Panc1 (cell line): ENCODE results near the gene LPAR2.

Experiments used
- CTCF ChIP-seq: fragments of 450-650 bp; IDR thresholded peaks from 2 replicates; pipeline ENCODE4 v1.5.1; 2017; ENCODE audit warnings: mild to moderate bottlenecking
- POLR2AphosphoS5 ChIP-seq: IDR thresholded peaks from 2 replicates; pipeline ENCODE4 v1.6.1; 2012; ENCODE audit warnings: mild to moderate bottlenecking, low read depth, low read length, moderate library complexity
- TF ChIP-seq, protein P1 (sequence below), 2 experiments: IDR thresholded peaks; 2 replicates each; pipeline ENCODE4 v1.6.1; 2011 to 2012; ENCODE audit warnings: low read depth in 2 of 2, control low read depth in 1 of 2, low read length in 1 of 2, mild to moderate bottlenecking in 1 of 2, moderate library complexity in 1 of 2; ENCODE audit not compliant: insufficient read depth in 1 of 2

DNA sequence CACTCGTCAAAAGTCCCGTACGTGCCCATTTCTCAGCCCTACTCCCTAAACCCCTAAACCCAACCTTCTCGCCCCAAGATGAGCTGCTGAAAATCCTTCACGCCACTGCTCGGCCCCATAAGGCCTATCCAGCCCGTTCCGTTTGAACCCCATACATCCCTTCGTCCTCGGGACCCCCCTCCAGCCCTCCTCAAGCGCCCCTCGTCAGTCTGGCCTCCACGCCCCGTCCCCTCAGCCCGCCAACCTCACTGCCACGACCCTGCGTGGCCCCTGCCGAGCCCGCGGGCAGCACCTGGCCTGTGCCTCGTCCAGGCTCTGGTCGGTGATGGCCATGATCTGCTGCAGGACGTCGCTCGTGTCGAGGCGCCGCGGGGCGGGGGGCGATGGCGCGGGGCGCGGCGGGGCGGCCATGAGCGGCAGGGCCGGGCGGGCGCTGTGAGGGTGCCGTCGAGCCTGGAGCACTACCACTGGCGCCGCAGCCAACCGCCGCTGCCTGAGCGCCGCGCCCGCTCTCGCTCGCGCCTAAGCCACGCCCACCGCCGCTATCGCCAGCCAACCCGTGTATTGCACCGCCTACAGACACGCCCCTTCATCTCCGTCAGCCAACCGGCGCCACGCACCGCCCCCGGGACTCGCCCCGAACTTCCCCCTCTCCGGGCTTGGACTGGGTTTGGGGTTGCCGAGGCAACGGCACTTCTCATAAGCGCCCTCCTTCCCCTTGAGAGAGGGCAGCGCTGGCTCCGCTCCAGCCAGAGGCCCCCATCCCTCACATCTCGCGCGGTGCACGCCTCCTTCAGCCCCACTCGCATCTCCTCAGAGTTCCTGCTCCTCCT, 9.6 kb downstream of the LPAR2 start, which contains the start of gene PBX4:
- TF ChIP-seq, protein P1, sequence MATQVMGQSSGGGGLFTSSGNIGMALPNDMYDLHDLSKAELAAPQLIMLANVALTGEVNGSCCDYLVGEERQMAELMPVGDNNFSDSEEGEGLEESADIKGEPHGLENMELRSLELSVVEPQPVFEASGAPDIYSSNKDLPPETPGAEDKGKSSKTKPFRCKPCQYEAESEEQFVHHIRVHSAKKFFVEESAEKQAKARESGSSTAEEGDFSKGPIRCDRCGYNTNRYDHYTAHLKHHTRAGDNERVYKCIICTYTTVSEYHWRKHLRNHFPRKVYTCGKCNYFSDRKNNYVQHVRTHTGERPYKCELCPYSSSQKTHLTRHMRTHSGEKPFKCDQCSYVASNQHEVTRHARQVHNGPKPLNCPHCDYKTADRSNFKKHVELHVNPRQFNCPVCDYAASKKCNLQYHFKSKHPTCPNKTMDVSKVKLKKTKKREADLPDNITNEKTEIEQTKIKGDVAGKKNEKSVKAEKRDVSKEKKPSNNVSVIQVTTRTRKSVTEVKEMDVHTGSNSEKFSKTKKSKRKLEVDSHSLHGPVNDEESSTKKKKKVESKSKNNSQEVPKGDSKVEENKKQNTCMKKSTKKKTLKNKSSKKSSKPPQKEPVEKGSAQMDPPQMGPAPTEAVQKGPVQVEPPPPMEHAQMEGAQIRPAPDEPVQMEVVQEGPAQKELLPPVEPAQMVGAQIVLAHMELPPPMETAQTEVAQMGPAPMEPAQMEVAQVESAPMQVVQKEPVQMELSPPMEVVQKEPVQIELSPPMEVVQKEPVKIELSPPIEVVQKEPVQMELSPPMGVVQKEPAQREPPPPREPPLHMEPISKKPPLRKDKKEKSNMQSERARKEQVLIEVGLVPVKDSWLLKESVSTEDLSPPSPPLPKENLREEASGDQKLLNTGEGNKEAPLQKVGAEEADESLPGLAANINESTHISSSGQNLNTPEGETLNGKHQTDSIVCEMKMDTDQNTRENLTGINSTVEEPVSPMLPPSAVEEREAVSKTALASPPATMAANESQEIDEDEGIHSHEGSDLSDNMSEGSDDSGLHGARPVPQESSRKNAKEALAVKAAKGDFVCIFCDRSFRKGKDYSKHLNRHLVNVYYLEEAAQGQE (IDR thresholded peaks at IDR 0.05; ENCODE audit: insufficient read depth in 1 of 2, low read depth in 2 of 2, low read length in 1 of 2): no peak
- TF ChIP-seq CTCF (no peak), POLR2AphosphoS5 (no peak; the same call in 1 of the 2 replicates)
